PFSK-1 (cell line): ENCODE data around the gene ADNP.

ENCODE experiments used
- POLR2AphosphoS5 ChIP-seq: IDR thresholded peaks from 2 replicates; pipeline ENCODE4 v1.6.1; 2012; ENCODE audit warnings: low read depth, mild to moderate bottlenecking, control low read depth, low read length, moderate library complexity
- SIN3A ChIP-seq: IDR thresholded peaks from 2 replicates; pipeline ENCODE4 v1.6.1; 2012; ENCODE audit warnings: mild to moderate bottlenecking, low read length, moderate library complexity, borderline replicate concordance; ENCODE audit not compliant: insufficient read depth
- TAF1 ChIP-seq: IDR thresholded peaks from 2 replicates; pipeline ENCODE4 v1.6.1; 2012; ENCODE audit warnings: low read length, control low read depth, borderline replicate concordance; ENCODE audit not compliant: insufficient read depth
- TF ChIP-seq, protein P1 (sequence below), 2 experiments: IDR thresholded peaks; 2 replicates each; pipeline versions ENCODE4 v1.6.1 to v1.8.0; 2011 to 2012; ENCODE audit warnings: low read depth in 2 of 2, low read length in 2 of 2, control low read depth in 1 of 2, inconsistent platforms in 1 of 2, mild to moderate bottlenecking in 1 of 2, moderate library complexity in 1 of 2; ENCODE audit not compliant: insufficient read depth in 1 of 2

DNA sequence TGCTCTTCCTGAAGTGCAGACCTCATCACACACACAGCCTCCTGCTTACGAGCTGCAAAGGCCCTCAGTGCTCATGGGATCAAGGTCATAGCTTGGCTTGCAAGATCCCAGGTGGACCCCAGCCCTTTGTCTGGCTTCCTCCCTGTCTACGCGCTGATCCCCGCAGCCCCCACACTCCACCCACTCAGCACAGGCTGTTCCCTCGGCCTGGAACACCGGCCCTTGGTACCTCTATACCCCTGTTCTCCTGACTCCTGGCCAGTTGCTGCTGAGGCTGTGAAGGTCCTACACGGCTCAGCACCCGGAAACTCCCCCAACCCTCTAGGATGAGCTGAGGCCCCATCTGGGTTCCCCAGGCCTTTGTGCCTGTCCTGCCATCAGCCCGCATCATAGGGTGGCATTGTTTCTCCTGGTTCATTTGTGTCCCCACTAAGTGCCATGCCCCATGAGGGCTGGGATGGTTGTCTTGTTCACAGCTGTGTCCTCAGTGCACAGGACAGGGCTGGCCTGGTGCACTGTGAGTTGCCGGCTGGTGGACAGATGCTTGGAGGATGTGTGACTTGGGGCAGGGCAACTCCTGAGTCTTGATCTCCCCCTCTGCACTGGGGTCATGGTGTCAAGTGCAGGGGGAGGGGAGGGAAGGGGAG lies 57.0 kb downstream of the ADNP start:
- TF ChIP-seq SIN3A (no peak), POLR2AphosphoS5 (no peak), TAF1 (no peak)
- TF ChIP-seq, protein P1, sequence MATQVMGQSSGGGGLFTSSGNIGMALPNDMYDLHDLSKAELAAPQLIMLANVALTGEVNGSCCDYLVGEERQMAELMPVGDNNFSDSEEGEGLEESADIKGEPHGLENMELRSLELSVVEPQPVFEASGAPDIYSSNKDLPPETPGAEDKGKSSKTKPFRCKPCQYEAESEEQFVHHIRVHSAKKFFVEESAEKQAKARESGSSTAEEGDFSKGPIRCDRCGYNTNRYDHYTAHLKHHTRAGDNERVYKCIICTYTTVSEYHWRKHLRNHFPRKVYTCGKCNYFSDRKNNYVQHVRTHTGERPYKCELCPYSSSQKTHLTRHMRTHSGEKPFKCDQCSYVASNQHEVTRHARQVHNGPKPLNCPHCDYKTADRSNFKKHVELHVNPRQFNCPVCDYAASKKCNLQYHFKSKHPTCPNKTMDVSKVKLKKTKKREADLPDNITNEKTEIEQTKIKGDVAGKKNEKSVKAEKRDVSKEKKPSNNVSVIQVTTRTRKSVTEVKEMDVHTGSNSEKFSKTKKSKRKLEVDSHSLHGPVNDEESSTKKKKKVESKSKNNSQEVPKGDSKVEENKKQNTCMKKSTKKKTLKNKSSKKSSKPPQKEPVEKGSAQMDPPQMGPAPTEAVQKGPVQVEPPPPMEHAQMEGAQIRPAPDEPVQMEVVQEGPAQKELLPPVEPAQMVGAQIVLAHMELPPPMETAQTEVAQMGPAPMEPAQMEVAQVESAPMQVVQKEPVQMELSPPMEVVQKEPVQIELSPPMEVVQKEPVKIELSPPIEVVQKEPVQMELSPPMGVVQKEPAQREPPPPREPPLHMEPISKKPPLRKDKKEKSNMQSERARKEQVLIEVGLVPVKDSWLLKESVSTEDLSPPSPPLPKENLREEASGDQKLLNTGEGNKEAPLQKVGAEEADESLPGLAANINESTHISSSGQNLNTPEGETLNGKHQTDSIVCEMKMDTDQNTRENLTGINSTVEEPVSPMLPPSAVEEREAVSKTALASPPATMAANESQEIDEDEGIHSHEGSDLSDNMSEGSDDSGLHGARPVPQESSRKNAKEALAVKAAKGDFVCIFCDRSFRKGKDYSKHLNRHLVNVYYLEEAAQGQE (IDR thresholded peaks at IDR 0.05; ENCODE audit: insufficient read depth in 1 of 2, low read depth in 2 of 2, low read length in 2 of 2) = no peak
